GM10266 (cell line): ENCODE measurements around the gene RCOR1.

Experiments used
- DNase-seq: peaks from one replicate; pipeline ENCODE4 v3.0.0; 2012; ENCODE audit errors: extremely low spot score
- TF ChIP-seq, protein P1 (sequence below): IDR thresholded peaks from 2 replicates; pipeline ENCODE4 v1.5.1; 2012; ENCODE audit warnings: mild to moderate bottlenecking, low read depth; ENCODE audit not compliant: control insufficient read depth, insufficient read depth; ENCODE audit errors: missing control alignments

The RCOR1 gene

DNA sequence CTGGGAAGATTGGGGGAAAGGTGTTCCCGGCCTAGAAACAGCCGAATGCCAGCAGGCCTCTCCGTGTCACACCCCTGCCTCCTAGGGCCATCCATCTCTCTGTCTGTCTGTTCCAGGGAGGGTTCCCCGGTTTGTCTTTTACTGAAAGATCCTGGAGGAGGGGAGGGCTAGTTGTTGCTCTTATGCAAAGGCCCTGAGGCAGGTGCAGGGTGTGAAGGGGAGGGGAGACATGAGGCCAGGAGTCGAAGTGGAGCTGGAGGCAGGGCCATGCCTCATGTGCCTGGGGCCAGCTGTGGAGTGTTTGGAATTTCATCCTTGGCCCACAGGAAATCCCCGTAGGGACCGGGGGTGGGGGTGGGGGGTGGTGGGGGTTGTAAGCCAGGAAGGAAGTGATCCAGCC is 8.7 kb upstream of the RCOR1 start:
- no peak for DNase-seq
- TF ChIP-seq, protein P1, sequence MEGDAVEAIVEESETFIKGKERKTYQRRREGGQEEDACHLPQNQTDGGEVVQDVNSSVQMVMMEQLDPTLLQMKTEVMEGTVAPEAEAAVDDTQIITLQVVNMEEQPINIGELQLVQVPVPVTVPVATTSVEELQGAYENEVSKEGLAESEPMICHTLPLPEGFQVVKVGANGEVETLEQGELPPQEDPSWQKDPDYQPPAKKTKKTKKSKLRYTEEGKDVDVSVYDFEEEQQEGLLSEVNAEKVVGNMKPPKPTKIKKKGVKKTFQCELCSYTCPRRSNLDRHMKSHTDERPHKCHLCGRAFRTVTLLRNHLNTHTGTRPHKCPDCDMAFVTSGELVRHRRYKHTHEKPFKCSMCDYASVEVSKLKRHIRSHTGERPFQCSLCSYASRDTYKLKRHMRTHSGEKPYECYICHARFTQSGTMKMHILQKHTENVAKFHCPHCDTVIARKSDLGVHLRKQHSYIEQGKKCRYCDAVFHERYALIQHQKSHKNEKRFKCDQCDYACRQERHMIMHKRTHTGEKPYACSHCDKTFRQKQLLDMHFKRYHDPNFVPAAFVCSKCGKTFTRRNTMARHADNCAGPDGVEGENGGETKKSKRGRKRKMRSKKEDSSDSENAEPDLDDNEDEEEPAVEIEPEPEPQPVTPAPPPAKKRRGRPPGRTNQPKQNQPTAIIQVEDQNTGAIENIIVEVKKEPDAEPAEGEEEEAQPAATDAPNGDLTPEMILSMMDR, result no peak

DNA sequence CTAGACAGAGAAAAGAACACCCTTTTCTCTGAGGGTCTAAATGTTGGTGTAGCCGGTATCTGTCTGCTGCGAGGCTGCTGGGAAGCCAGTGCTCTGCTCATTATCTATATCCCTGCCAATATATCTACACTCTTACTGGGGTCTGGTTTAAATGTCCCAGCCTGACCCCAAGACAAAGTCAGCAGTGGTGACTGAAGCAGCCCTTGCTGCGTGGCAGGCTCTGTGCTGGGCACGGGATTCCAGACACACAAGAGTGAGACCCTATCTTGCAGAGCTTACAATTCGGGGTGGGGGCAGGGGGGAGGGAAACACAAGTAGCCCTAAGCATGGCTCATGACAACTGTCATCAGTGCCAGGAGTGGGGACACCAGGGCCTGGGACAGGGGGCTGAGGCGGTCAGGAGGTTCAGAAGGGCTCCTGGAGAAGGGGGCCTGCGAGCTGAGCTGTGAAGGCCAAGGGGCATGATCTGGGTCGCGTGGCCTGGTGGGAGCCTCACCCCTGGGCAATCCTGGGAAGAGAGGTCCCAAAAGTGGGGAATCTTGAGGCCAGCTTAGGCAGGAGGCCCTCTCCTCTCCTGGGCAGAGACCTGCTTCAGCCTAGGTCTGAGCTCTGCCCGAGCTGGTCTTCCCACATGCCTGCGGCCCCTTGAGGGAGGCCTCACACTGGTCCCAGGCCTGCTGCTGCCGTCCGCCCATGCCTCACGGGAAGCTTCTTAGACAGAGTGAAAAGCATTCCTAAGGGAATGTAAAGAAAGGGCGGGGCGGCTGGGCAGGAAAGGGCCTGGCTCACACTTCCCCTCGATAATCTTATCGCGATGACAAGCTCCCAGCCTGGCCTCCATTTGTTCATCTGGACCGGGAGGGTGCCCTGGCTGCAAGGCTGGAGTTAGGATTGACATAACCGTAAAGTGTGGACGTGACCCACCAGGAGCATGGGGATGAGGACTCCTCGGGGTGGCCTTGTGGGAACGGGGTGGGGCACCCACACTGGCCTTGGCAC is 7.3 kb upstream of the RCOR1 start:
- no peak for DNase-seq
- TF ChIP-seq, protein P1, result no peak

DNA sequence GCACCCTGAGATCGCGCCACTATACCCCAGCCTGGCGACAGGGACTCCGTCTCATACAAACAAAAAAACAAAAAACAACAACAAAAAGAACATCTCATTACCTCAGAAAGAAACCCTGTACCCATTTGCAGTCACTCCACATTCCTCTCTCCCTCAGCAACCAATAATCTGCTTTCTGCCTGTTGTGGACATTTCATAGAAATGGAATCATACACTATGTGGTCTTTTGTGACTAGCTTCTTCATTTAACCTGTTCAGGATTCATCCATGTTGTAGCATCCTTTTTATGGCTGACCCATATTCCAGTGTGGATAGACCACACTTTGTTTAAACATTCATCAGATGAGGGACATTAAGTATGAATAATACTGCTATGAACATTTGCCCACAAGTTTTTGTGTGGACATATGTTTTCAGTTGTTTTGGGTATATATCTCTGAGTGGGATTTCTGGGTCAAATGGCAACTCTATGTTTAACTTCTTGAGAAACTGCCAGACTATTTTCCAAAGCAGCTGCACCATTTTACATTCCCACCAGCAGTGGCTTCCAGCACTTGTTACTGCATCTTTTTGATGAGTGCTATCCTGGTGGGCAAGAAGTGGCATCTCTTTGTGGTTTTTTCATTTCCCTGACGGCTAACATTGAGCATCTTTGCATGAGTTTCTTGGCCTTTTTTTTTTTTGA is 5.9 kb upstream of the RCOR1 start:
- TF ChIP-seq, protein P1, result no peak
- no peak for DNase-seq

DNA sequence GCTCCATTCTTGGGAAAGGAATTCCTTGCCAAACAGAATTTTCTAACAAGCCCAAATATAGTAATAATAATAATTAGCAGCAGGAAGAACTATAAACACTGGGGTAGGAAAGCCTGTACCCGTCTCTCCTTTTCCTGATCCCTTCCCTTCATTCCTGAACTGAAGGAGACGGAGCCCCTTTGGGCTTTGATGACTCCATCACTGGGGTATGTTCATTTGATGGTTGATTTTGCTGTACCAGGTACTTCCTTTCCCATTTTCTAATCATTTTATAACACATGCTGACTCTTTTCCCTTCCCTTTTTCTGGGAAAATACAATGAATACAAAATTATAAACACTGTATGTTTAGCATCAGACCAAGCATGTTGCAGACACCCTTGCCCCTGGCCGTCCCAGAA is 3.6 kb upstream of the RCOR1 start:
- TF ChIP-seq, protein P1, result no peak
- no peak for DNase-seq

DNA sequence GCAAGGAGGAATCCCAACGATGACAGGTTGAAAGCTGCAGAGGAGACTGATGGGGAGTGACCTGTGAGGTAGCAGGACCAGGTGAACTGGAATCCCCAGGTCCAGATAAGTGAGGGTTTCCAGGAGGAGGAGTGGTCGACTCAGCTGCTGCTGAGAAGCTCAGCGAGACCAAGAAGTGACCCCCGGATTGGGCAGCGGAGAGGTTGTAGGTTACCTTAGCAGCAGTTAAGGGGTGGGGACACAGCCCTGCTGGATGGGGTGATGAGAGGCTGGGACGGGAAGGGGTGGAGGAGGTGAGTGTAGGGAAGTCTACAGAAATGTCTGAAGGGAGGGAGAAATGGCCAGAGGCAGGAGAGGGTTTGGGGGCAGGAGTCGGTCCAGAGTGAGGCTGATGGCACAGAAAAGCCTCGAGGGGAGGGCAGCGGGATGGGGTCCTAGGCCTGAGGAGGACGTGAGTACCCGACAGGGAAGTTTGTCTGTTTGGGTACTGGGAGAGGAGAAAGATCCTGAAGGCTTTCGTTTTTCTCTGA is 2.6 kb upstream of the RCOR1 start:
- DNase-seq, result no peak
- TF ChIP-seq, protein P1, result no peak

DNA sequence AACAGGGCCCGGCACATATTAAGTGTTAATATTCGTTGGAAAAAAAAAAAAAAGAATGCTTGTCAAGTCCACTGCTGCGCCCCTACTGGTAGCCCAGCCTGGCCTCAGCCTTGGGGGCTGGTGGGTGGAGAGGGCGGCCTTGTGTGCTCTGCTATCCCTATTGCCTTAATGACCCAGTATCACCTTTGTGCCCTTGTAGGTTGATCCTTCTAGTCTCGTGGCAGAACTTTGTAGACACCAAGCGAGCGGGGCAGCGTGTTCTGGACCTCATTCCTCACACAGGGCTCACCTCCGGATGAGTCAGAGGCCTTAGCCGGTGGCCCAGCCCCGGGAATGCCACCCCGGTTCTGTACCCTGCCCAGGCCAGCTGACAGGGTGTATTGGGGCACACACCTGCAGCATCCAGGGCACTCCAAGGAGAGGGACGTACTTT is 1.8 kb upstream of the RCOR1 start:
- no peak for DNase-seq

More for the DNA sequence above, 1.8 kb upstream of the RCOR1 start:
- TF ChIP-seq, protein P1, result peak; percentile 15
